ENCODE data around the gene CALCOCO2. TPM values are rescaled to one million over a fixed set of nuclear protein-coding genes. Genes with fewer than 3 reads are reported as not detected.

CALCOCO2 gene
- total and polyA plus RNA-seq, 10 of the 15 experiments (the other 5 are each of a cell fraction or from before 2014, with no cell fraction given), result 20.2 to 138 (median 53.1) TPM

DNA sequence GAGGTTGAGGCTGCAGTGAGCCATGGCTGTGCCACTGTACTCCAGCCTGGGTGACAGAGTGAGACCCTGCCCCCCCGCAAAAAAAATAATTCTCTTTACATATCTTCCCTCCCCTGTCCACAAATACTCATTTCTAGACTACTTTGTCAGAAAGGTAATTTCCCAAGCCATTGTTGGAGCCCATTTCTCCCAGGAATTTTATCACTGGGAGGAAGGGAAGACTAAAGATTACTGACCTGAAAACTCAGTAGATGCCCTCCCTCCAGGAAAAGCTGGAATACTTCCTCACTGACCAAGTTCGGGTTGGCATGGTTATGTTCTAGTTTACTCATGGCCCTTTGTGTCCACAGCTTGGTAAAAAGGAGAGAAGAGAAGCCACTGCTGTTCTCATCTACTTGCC lies 4.1 kb downstream of the CALCOCO2 start (continued):
- TF ChIP-seq TARDBP (IDR thresholded peaks at IDR 0.05; ENCODE audit: borderline replicate concordance), result no peak
- TF ChIP-seq EGR1 (IDR thresholded peaks at IDR 0.05; ENCODE audit: borderline replicate concordance in 1 of 2, low read depth in 2 of 2, low read length in 2 of 2), result no peak
- no peak for TF ChIP-seq NFYB (IDR thresholded peaks at IDR 0.05; ENCODE audit: insufficient read depth, low read depth, low read length)
- TF ChIP-seq RAD21 (IDR thresholded peaks at IDR 0.05; ENCODE audit: insufficient read depth, low read depth, low read length), result no peak
- TF ChIP-seq EP300 (IDR thresholded peaks at IDR 0.05; ENCODE audit: borderline replicate concordance in 1 of 2, control insufficient read depth in 1 of 2, low read depth in 2 of 2, low read length in 2 of 2), result 0 out of 4 replicates have a peak, but pooled peaks of 1 of the 2 experiments have one; percentile 9
- TF ChIP-seq CBX5 (IDR thresholded peaks at IDR 0.05; ENCODE audit: low read depth), result no peak
- TF ChIP-seq, protein P1, sequence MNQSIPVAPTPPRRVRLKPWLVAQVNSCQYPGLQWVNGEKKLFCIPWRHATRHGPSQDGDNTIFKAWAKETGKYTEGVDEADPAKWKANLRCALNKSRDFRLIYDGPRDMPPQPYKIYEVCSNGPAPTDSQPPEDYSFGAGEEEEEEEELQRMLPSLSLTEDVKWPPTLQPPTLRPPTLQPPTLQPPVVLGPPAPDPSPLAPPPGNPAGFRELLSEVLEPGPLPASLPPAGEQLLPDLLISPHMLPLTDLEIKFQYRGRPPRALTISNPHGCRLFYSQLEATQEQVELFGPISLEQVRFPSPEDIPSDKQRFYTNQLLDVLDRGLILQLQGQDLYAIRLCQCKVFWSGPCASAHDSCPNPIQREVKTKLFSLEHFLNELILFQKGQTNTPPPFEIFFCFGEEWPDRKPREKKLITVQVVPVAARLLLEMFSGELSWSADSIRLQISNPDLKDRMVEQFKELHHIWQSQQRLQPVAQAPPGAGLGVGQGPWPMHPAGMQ (IDR thresholded peaks at IDR 0.05; ENCODE audit: borderline replicate concordance), result no peak
- TF ChIP-seq, protein P2, sequence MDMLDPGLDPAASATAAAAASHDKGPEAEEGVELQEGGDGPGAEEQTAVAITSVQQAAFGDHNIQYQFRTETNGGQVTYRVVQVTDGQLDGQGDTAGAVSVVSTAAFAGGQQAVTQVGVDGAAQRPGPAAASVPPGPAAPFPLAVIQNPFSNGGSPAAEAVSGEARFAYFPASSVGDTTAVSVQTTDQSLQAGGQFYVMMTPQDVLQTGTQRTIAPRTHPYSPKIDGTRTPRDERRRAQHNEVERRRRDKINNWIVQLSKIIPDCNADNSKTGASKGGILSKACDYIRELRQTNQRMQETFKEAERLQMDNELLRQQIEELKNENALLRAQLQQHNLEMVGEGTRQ (IDR thresholded peaks at IDR 0.05; ENCODE audit: borderline replicate concordance, low read depth, low read length), result no peak
- peak; percentile 69 for TF ChIP-seq RUNX3 (IDR thresholded peaks at IDR 0.05; ENCODE audit: low read length)
- 0 out of 2 replicates have a peak, but pooled peaks have one; percentile 25 for TF ChIP-seq BACH1 (IDR thresholded peaks at IDR 0.05; ENCODE audit: borderline replicate concordance)
- no peak for TF ChIP-seq MXI1 (IDR thresholded peaks at IDR 0.05; ENCODE audit: low read depth, low read length)
- TF ChIP-seq SREBF1 (IDR thresholded peaks at IDR 0.05; ENCODE audit: low read length), result no peak
- TF ChIP-seq RB1 (IDR thresholded peaks at IDR 0.05; ENCODE audit: borderline replicate concordance), result no peak
- TF ChIP-seq, protein P3, sequence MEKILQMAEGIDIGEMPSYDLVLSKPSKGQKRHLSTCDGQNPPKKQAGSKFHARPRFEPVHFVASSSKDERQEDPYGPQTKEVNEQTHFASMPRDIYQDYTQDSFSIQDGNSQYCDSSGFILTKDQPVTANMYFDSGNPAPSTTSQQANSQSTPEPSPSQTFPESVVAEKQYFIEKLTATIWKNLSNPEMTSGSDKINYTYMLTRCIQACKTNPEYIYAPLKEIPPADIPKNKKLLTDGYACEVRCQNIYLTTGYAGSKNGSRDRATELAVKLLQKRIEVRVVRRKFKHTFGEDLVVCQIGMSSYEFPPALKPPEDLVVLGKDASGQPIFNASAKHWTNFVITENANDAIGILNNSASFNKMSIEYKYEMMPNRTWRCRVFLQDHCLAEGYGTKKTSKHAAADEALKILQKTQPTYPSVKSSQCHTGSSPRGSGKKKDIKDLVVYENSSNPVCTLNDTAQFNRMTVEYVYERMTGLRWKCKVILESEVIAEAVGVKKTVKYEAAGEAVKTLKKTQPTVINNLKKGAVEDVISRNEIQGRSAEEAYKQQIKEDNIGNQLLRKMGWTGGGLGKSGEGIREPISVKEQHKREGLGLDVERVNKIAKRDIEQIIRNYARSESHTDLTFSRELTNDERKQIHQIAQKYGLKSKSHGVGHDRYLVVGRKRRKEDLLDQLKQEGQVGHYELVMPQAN (conservative IDR thresholded peaks at IDR 0.05), result no peak
- no peak for TF ChIP-seq BRCA1 (IDR thresholded peaks at IDR 0.05; ENCODE audit: low read depth, low read length)
- no peak for TF ChIP-seq CEBPB (IDR thresholded peaks at IDR 0.05; ENCODE audit: borderline replicate concordance in 1 of 2, low read depth in 2 of 2, low read length in 2 of 2)
- no peak for TF ChIP-seq EZH2 (IDR thresholded peaks at IDR 0.05; ENCODE audit: borderline replicate concordance, control insufficient read depth, low read depth, low read length)
- no peak for TF ChIP-seq CHD4 (IDR thresholded peaks at IDR 0.05)
- no peak for TF ChIP-seq CHD1 (IDR thresholded peaks at IDR 0.05; ENCODE audit: low read depth, low read length)
- TF ChIP-seq JUND (IDR thresholded peaks at IDR 0.05; ENCODE audit: low read depth, low read length), result peak; percentile 39; the same call in 1 of the 2 replicates
- no peak for TF ChIP-seq LARP7 (IDR thresholded peaks at IDR 0.05)
- peak; percentile 96 for TF ChIP-seq DPF2 (IDR thresholded peaks at IDR 0.05)
- TF ChIP-seq STAT3 (IDR thresholded peaks at IDR 0.05; ENCODE audit: low read depth, low read length), result no peak
- TF ChIP-seq MYB (IDR thresholded peaks at IDR 0.05; ENCODE audit: borderline replicate concordance, low read depth, low read length), result no peak
- TF ChIP-seq BCL11A (IDR thresholded peaks at IDR 0.05; ENCODE audit: low read depth, low read length), result no peak
- TF ChIP-seq SPI1 (IDR thresholded peaks at IDR 0.05; ENCODE audit: borderline replicate concordance, insufficient read depth, low read depth, low read length), result no peak
- no peak for TF ChIP-seq CBFB (IDR thresholded peaks at IDR 0.05; ENCODE audit: low read depth)
